Uterus (tissue), 2 donors: ENCODE measurements around the gene CR1.

Source experiments
- CTCF ChIP-seq, 4 experiments: fragments of 200-600 bp in 2 of 4; fragments of 450-650 bp in 2 of 4; sonication (generic) in 2 of 4; IDR thresholded peaks; one replicate each; pipeline ENCODE4 v1.5.1; 2016 to 2019; ENCODE audit warnings: antibody characterized with exemption in 4 of 4, mild to moderate bottlenecking in 2 of 4, moderate library complexity in 1 of 4
- POLR2A ChIP-seq, 2 donors: fragments of 450-650 bp; IDR thresholded peaks; one replicate each; pipeline ENCODE4 v1.6.1; 2016; ENCODE audit warnings: antibody characterized with exemption in 2 of 2, mild to moderate bottlenecking in 1 of 2, moderate library complexity in 1 of 2

- TF ChIP-seq POLR2A (IDR thresholded peaks at IDR 0.05) (no peak), CTCF (IDR thresholded peaks at IDR 0.05) (no peak)
These were observed 124.6 kb downstream of the CR1 start for GRCh38 chr1:207620543-207620893.
